Smooth muscle cell (in vitro differentiated cells): Measurements from ENCODE around the gene SYVN1. TPM values are rescaled to one million over a fixed set of nuclear protein-coding genes. Genes with fewer than 3 reads are reported as not detected.
A peak's percentile ranks its signal among the peaks of the same experiment; 100 is the strongest.

Experiments
- DNase-seq: peaks from one replicate; lab custom pipeline; 2025; ENCODE audit not compliant: unreplicated experiment; lab: John Stamatoyannopoulos, UW
- H2AFZ ChIP-seq: fragments of 200-600 bp; sonication (generic); 2 replicates; pipeline ENCODE4 v1.6.0; 2016; ENCODE audit warnings: antibody characterized with exemption, low read depth, mild to moderate bottlenecking
- H3F3A ChIP-seq: fragments of 200-600 bp; sonication (generic); 2 replicates; pipeline ENCODE4 v1.6.0; 2017; ENCODE audit warnings: antibody characterized with exemption, low read depth
- H3K27ac ChIP-seq: fragments of 200-600 bp; sonication (generic); 2 replicates; pipeline ENCODE4 v1.5.1; 2016; ENCODE audit warnings: low read depth, mild to moderate bottlenecking
- H3K27me3 ChIP-seq: fragments of 200-600 bp; sonication (generic); 2 replicates; pipeline ENCODE4 v1.6.1; 2016; ENCODE audit warnings: low read depth, mild to moderate bottlenecking
- H3K36me3 ChIP-seq: fragments of 200-600 bp; sonication (generic); 2 replicates; pipeline ENCODE4 v1.5.1; 2016; ENCODE audit warnings: low read depth
- H3K4me1 ChIP-seq: fragments of 200-600 bp; sonication (generic); 2 replicates; pipeline ENCODE4 v1.5.1; 2016; ENCODE audit warnings: low read depth
- H3K4me2 ChIP-seq: fragments of 200-600 bp; sonication (generic); 2 replicates; pipeline ENCODE4 v1.6.0; 2016; ENCODE audit warnings: mild to moderate bottlenecking
- H3K4me3 ChIP-seq: fragments of 200-600 bp; sonication (generic); 2 replicates; pipeline ENCODE4 v1.5.1; 2016; ENCODE audit warnings: mild to moderate bottlenecking
- H3K79me2 ChIP-seq: fragments of 200-600 bp; sonication (generic); 2 replicates; pipeline ENCODE4 v1.6.0; 2016; ENCODE audit warnings: low read depth, mild to moderate bottlenecking
- H3K9ac ChIP-seq: fragments of 200-600 bp; sonication (generic); 2 replicates; pipeline ENCODE4 v1.6.0; 2016; ENCODE audit warnings: low read depth
- H3K9me3 ChIP-seq: fragments of 200-600 bp; sonication (generic); replicated peaks from 2 replicates; pipeline ENCODE4 v1.5.1; 2016; ENCODE audit warnings: low read depth
- H4K20me1 ChIP-seq: fragments of 200-600 bp; sonication (generic); 2 replicates; pipeline ENCODE4 v1.6.0; 2016; ENCODE audit warnings: low read depth
- WGBS: methylation state at CpG from one replicate; pipeline ENCODE4 v1.1.7; 2016; ENCODE audit warnings: low lambda C conversion rate; 5-methylcytosine and 5-hydroxymethylcytosine counted together
- polyA plus RNA-seq: library from polyadenylated mRNA; unstranded; fragments of >200 nt; fragmentation: Nextera tagmentation; extraction: Ambion mirVana; gene quantifications from 2 replicates; pipeline ENCODE4 v1.2.1, GENCODE V29; 2016
- total RNA-seq: library from RNA; depleted of rRNA; stranded (reverse); fragments of >200 nt; gene quantifications from 2 replicates; pipeline ENCODE4 v1.2.3, GENCODE V29; 2014
- TF ChIP-seq, protein P1 (sequence below): fragments of 200-600 bp; sonication (generic); IDR thresholded peaks from 2 replicates; pipeline ENCODE4 v1.5.1; 2017; ENCODE audit warnings: borderline replicate concordance, mild to moderate bottlenecking, antibody characterized with exemption; ENCODE audit not compliant: insufficient read depth, poor library complexity, severe bottlenecking

SYVN1 gene
- total and polyA plus RNA-seq, 2 experiments from 2014 or later, result 30.0 to 52.0 TPM

- no peaks in the 10 kb centered on the region for H3K9me3 ChIP-seq
These were observed 21.0 kb downstream of the SYVN1 start for GRCh38 chr11:65113361-65113756.

DNA sequence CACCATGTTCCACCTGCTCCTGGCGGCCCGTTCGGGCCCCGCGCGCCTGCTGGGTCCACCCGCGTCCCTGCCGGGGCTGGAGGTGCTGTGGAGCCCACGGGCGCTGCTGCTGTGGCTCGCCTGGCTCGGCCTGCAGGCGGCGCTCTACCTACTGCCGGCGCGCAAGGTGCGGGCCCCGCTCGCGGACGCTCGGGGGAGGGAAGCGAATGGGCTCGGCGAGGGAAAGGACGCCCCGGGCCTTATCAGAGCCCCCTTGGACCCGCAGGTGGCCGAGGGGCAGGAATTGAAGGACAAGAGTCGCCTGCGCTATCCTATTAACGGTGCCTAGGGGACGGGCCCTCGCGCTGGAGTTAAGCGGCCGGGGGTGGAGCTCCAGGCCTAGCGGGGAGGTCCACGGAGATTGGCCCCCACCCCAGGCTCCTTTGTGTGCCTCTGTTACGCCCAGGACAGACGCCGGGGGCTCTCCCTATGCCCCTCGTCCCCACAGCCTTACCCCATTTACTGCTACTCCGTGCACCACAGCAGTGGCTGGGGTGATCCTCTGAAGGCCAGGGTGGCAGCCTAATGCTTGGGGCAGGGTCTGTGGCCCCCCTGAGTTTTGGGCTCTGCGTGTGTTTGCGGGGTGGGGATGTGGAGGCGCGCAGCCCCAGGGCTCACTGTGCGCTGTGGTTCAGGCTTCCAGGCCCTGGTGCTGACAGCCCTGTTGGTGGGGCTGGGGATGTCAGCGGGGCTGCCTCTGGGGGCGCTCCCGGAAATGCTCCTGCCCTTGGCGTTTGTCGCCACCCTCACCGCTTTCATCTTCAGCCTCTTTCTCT lies 21.6 kb downstream of the SYVN1 start:
- Histone ChIP-seq H3K79me2 (peaks cover 16% of the 10 kb centered on the region), H3K27ac (peak overlapping the region; percentile 57), H3K9ac (peak overlapping the region; percentile 35), H3K9me3 (no peaks in the 10 kb centered on the region), H3K27me3 (no peaks in the 10 kb centered on the region), H3K4me2 (peak overlapping the region; percentile 98), H3F3A (no peaks in the 10 kb centered on the region), H3K4me1 (peaks cover 22% of the 10 kb centered on the region), H3K36me3 (no peaks in the 10 kb centered on the region), H3K4me3 (peak overlapping the region; percentile 71), H4K20me1 (peaks cover 5% of the 10 kb centered on the region), H2AFZ (no peak overlapping the region)
- no peak for DNase-seq
- TF ChIP-seq, protein P1, sequence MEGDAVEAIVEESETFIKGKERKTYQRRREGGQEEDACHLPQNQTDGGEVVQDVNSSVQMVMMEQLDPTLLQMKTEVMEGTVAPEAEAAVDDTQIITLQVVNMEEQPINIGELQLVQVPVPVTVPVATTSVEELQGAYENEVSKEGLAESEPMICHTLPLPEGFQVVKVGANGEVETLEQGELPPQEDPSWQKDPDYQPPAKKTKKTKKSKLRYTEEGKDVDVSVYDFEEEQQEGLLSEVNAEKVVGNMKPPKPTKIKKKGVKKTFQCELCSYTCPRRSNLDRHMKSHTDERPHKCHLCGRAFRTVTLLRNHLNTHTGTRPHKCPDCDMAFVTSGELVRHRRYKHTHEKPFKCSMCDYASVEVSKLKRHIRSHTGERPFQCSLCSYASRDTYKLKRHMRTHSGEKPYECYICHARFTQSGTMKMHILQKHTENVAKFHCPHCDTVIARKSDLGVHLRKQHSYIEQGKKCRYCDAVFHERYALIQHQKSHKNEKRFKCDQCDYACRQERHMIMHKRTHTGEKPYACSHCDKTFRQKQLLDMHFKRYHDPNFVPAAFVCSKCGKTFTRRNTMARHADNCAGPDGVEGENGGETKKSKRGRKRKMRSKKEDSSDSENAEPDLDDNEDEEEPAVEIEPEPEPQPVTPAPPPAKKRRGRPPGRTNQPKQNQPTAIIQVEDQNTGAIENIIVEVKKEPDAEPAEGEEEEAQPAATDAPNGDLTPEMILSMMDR, result peak; percentile 80
- 2% methylated on average over 53 of the region's 57 CpGs for WGBS

More at GRCh38 chr11:65113361-65113756, 21.0 kb downstream of the SYVN1 start:
- peak overlapping the region; percentile 98 for H3K4me2 ChIP-seq
- H3K9ac ChIP-seq, result peak overlapping the region; percentile 10
- no peaks in the 10 kb centered on the region for H3K36me3 ChIP-seq
- H3F3A ChIP-seq, result peaks cover 5% of the 10 kb centered on the region
- DNase-seq, result no peak
- no peak overlapping the region for H2AFZ ChIP-seq
- H3K27me3 ChIP-seq, result no peaks in the 10 kb centered on the region
- peaks cover 22% of the 10 kb centered on the region for H3K4me1 ChIP-seq
- H4K20me1 ChIP-seq, result peaks cover 5% of the 10 kb centered on the region
- peak overlapping the region; percentile 71 for H3K4me3 ChIP-seq
- TF ChIP-seq, protein P1, result no peak
- peak overlapping the region; percentile 57 for H3K27ac ChIP-seq
- 27% methylated on average over 14 of the region's 14 CpGs for WGBS
- H3K79me2 ChIP-seq, result peaks cover 16% of the 10 kb centered on the region

GRCh38 chr11:65111744-65112545 lies 22.4 kb downstream of the SYVN1 start, which contains the start of gene TM7SF2:
TM7SF2 (plus strand) TSS chr11:65111872; CDS start chr11:65112016, 144 bp downstream.
- TF ChIP-seq, protein P1, result no peak
- H3K9me3 ChIP-seq, result no peaks in the 10 kb centered on the region
- no peak within 1 kb of the TSS for H3K27ac ChIP-seq
- H2AFZ ChIP-seq, result no peak within 1 kb of the TSS
- no peaks in the 10 kb centered on the region for H3F3A ChIP-seq
- H3K4me2 ChIP-seq, result peak within 1 kb of the TSS; percentile 98
- H3K4me3 ChIP-seq, result peak within 1 kb of the TSS; percentile 71
- WGBS, result 2% methylated on average over 38 of the region's 64 CpGs
- H3K36me3 ChIP-seq, result no peaks in the 10 kb centered on the region
- H3K9ac ChIP-seq, result peak within 1 kb of the TSS; percentile 35
- peaks cover 16% of the 10 kb centered on the region for H3K79me2 ChIP-seq
- peaks cover 22% of the 10 kb centered on the region for H3K4me1 ChIP-seq
- H3K27me3 ChIP-seq, result no peaks in the 10 kb centered on the region
- H4K20me1 ChIP-seq, result peaks cover 5% of the 10 kb centered on the region
- peak; percentile 46 for DNase-seq
